Breast epithelium (tissue), 3 donors: ENCODE results near the gene CREB1.

Experiments
- CTCF ChIP-seq, 3 donors: fragments of 450-650 bp; IDR thresholded peaks; one replicate each; pipeline ENCODE4 v1.5.1; 2016 to 2017; ENCODE audit warnings: antibody characterized with exemption in 3 of 3, mild to moderate bottlenecking in 3 of 3, moderate library complexity in 3 of 3
- POLR2A ChIP-seq: fragments of 450-650 bp; IDR thresholded peaks from one replicate; pipeline ENCODE4 v1.6.1; 2016; ENCODE audit warnings: antibody characterized with exemption, mild to moderate bottlenecking, moderate library complexity
- POLR2AphosphoS5 ChIP-seq, 3 donors: sonication (generic); formaldehyde crosslinking; IDR thresholded peaks; one replicate each; pipeline ENCODE4 v1.6.1; 2017; ENCODE audit warnings: antibody characterized with exemption in 3 of 3

- TF ChIP-seq CTCF (IDR thresholded peaks at IDR 0.05) = no peak
- TF ChIP-seq POLR2AphosphoS5 (IDR thresholded peaks at IDR 0.05) = no peak
- TF ChIP-seq POLR2A = no peak
These were observed 65.0 kb downstream of the CREB1 start for GRCh38 chr2:207594731-207595130.
